ENCODE data around the gene LIPG. TPM values are rescaled to one million over a fixed set of nuclear protein-coding genes. Genes with fewer than 3 reads are reported as not detected.
A peak's percentile ranks its signal among the peaks of the same experiment; 100 is the strongest.
"Not testable (repeated sequence)": the region's sequence is repeated elsewhere in the genome, so short reads cannot be mapped to it uniquely, and the experiment has no call there.

LIPG gene
- total and polyA plus RNA-seq, 2 experiments from 2014 or later: 43.4 to 85.2 TPM

DNA sequence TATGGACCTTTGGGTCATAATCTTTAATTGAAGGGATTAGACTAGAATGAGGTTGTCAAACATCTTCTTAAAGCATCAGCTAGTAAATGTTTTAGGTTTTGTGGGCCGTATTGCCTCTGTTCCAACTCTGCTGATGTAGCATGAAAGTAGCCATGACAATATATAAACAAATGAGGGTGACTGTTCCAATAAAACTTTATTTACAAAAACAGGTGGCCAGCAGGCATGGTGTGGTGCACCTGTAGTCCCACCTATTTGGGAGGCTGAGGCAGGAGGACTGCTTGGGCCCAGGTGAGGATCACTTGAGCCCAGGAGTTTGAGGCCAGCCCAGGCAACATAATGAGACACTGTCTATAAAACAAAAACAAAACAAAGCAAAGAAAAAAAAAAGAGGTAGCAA, 18.4 kb downstream of the LIPG start:
- no peaks in the 10 kb centered on the region for H3K36me3 ChIP-seq (replicated peaks; ENCODE audit: insufficient read depth, low read depth)

DNA sequence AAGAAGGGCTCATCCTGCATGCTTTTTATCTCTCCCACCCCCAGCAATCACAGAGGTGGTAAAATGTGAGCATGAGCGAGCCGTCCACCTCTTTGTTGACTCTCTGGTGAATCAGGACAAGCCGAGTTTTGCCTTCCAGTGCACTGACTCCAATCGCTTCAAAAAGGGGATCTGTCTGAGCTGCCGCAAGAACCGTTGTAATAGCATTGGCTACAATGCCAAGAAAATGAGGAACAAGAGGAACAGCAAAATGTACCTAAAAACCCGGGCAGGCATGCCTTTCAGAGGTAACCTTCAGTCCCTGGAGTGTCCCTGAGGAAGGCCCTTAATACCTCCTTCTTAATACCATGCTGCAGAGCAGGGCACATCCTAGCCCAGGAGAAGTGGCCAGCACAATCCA, 19.5 kb downstream of the LIPG start:
- DNase-seq (ENCODE audit: low spot score): no peak
- TF ChIP-seq CTCF (IDR thresholded peaks at IDR 0.05; ENCODE audit: poor library complexity) (no peak), EZH2 (IDR thresholded peaks at IDR 0.05; ENCODE audit: borderline replicate concordance) (no peak), EZH2phosphoT487 (IDR thresholded peaks at IDR 0.05; ENCODE audit: low read depth, severe bottlenecking, unreplicated experiment) (no peak)
- Histone ChIP-seq H3K36me3 (replicated peaks; ENCODE audit: insufficient read depth, low read depth) (no peaks in the 10 kb centered on the region), H3K9me2 (replicated peaks; ENCODE audit: insufficient read depth) (no peaks in the 10 kb centered on the region), H4K20me1 (ENCODE audit: insufficient read depth, poor library complexity, severe bottlenecking) (no peaks in the 10 kb centered on the region), H3K27ac (no peak overlapping the region), H3K9me3 (ENCODE audit: low read depth) (no peaks in the 10 kb centered on the region), H2AFZ (no peak overlapping the region), H3K4me2 (no peak overlapping the region), H3K4me1 (ENCODE audit: insufficient read depth) (no peaks in the 10 kb centered on the region), H3K79me2 (no peaks in the 10 kb centered on the region), H3K4me3 (no peak overlapping the region), H3K27me3 (no peaks in the 10 kb centered on the region)
- 76% methylated on average over 7 of the region's 7 CpGs for WGBS (ENCODE audit: low lambda C conversion rate, missing lambda C conversion rate)

More for the DNA sequence above, 18.4 kb downstream of the LIPG start:
- TF ChIP-seq EZH2phosphoT487 (IDR thresholded peaks at IDR 0.05; ENCODE audit: low read depth, severe bottlenecking, unreplicated experiment) (no peak), CTCF (IDR thresholded peaks at IDR 0.05; ENCODE audit: poor library complexity) (no peak), EZH2 (IDR thresholded peaks at IDR 0.05; ENCODE audit: borderline replicate concordance) (no peak)
- Histone ChIP-seq H3K27me3 (no peaks in the 10 kb centered on the region), H3K4me3 (no peak overlapping the region), H3K4me1 (ENCODE audit: insufficient read depth) (no peaks in the 10 kb centered on the region), H3K4me2 (no peak overlapping the region), H3K9me2 (replicated peaks; ENCODE audit: insufficient read depth) (no peaks in the 10 kb centered on the region), H3K27ac (no peak overlapping the region), H4K20me1 (ENCODE audit: insufficient read depth, poor library complexity, severe bottlenecking) (no peaks in the 10 kb centered on the region), H3K9me3 (ENCODE audit: low read depth) (no peaks in the 10 kb centered on the region), H2AFZ (no peak overlapping the region), H3K79me2 (no peaks in the 10 kb centered on the region)
- WGBS (ENCODE audit: low lambda C conversion rate, missing lambda C conversion rate): 48% methylated on average over 1 of the region's 1 CpG
- no peak for DNase-seq (ENCODE audit: low spot score)

- no peak overlapping the region for H3K4me2 ChIP-seq
- H3K4me3 ChIP-seq: no peak overlapping the region
- no peaks in the 10 kb centered on the region for H4K20me1 ChIP-seq (ENCODE audit: insufficient read depth, poor library complexity, severe bottlenecking)
- no peaks in the 10 kb centered on the region for H3K9me3 ChIP-seq (ENCODE audit: low read depth)
- no peaks in the 10 kb centered on the region for H3K4me1 ChIP-seq (ENCODE audit: insufficient read depth)
- H3K27me3 ChIP-seq: no peaks in the 10 kb centered on the region
- H3K27ac ChIP-seq: no peak overlapping the region
- peak; percentile 51 for DNase-seq (ENCODE audit: low spot score)
- TF ChIP-seq EZH2 (IDR thresholded peaks at IDR 0.05; ENCODE audit: borderline replicate concordance) (no peak), EZH2phosphoT487 (IDR thresholded peaks at IDR 0.05; ENCODE audit: low read depth, severe bottlenecking, unreplicated experiment) (no peak), CTCF (IDR thresholded peaks at IDR 0.05; ENCODE audit: poor library complexity) (no peak)
- no peak overlapping the region for H2AFZ ChIP-seq
- 68% methylated on average over 8 of the region's 8 CpGs for WGBS (ENCODE audit: low lambda C conversion rate, missing lambda C conversion rate)
- H3K9me2 ChIP-seq (replicated peaks; ENCODE audit: insufficient read depth): no peaks in the 10 kb centered on the region
- no peaks in the 10 kb centered on the region for H3K36me3 ChIP-seq (replicated peaks; ENCODE audit: insufficient read depth, low read depth)
- H3K79me2 ChIP-seq: no peaks in the 10 kb centered on the region
These were observed 20.7 kb downstream of the LIPG start for GRCh38 chr18:49582579-49582978.

DNA sequence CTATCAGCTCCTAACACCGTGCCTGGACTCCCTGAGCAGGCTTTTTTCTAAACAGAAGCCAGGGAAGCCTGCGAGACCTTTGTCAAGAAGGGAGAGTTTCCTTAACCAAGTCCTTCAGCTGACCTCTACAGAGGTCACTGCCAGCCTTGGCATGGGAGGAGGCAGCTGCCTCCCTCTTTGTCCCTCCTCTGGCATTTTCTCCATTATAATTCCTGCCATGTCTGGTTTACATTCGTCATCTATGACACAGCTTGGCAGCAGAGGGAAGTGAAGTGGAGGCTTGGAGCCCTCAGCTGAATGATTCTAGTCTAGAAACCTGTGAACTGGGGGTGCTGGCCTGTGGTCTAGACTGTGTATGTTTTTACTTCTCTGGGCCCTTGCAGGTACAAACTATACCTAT, 22.5 kb downstream of the LIPG start:
- no peaks in the 10 kb centered on the region for H3K9me2 ChIP-seq (replicated peaks; ENCODE audit: insufficient read depth)
- no peak overlapping the region for H3K4me2 ChIP-seq
- no peaks in the 10 kb centered on the region for H4K20me1 ChIP-seq (ENCODE audit: insufficient read depth, poor library complexity, severe bottlenecking)
- DNase-seq (ENCODE audit: low spot score): no peak
- H3K79me2 ChIP-seq: no peaks in the 10 kb centered on the region
- no peaks in the 10 kb centered on the region for H3K27me3 ChIP-seq
- 93% methylated on average over 3 of the region's 3 CpGs for WGBS (ENCODE audit: low lambda C conversion rate, missing lambda C conversion rate)
- H2AFZ ChIP-seq: no peak overlapping the region
- H3K4me1 ChIP-seq (ENCODE audit: insufficient read depth): no peaks in the 10 kb centered on the region
- TF ChIP-seq EZH2phosphoT487 (IDR thresholded peaks at IDR 0.05; ENCODE audit: low read depth, severe bottlenecking, unreplicated experiment): no peak
- no peak for TF ChIP-seq CTCF (IDR thresholded peaks at IDR 0.05; ENCODE audit: poor library complexity)
- no peak for TF ChIP-seq EZH2 (IDR thresholded peaks at IDR 0.05; ENCODE audit: borderline replicate concordance)
- no peak overlapping the region for H3K27ac ChIP-seq
- no peak overlapping the region for H3K4me3 ChIP-seq
- no peaks in the 10 kb centered on the region for H3K36me3 ChIP-seq (replicated peaks; ENCODE audit: insufficient read depth, low read depth)
- H3K9me3 ChIP-seq (ENCODE audit: low read depth): no peaks in the 10 kb centered on the region

- H3K9me3 ChIP-seq (ENCODE audit: low read depth); H3K4me3 ChIP-seq; H2AFZ ChIP-seq; H3K27ac ChIP-seq; H3K36me3 ChIP-seq (replicated peaks; ENCODE audit: insufficient read depth, low read depth); DNase-seq (ENCODE audit: low spot score); H4K20me1 ChIP-seq (ENCODE audit: insufficient read depth, poor library complexity, severe bottlenecking); H3K79me2 ChIP-seq; H3K4me1 ChIP-seq (ENCODE audit: insufficient read depth); H3K9me2 ChIP-seq (replicated peaks; ENCODE audit: insufficient read depth); H3K27me3 ChIP-seq; H3K4me2 ChIP-seq: not testable (repeated sequence)
- 90% methylated on average over 4 of the region's 4 CpGs for WGBS (ENCODE audit: low lambda C conversion rate, missing lambda C conversion rate)
These were observed 23.1 kb downstream of the LIPG start for GRCh38 chr18:49584951-49585350.
